HG02588 (cell line): ENCODE measurements around the gene PTPRZ1.
A peak's percentile ranks its signal among the peaks of the same experiment; 100 is the strongest.

Experiments used
- ATAC-seq: cut with Tn5 transposase; IDR thresholded peaks from one replicate; pipeline ENCODE4 v1.9.1; 2021; ENCODE audit warnings: mild to moderate bottlenecking, moderate library complexity; ENCODE audit not compliant: unreplicated experiment

Gene PTPRZ1

GRCh38 chr7:121953164-121953563 lies 80.2 kb downstream of the PTPRZ1 start:
- no peak for ATAC-seq

DNA sequence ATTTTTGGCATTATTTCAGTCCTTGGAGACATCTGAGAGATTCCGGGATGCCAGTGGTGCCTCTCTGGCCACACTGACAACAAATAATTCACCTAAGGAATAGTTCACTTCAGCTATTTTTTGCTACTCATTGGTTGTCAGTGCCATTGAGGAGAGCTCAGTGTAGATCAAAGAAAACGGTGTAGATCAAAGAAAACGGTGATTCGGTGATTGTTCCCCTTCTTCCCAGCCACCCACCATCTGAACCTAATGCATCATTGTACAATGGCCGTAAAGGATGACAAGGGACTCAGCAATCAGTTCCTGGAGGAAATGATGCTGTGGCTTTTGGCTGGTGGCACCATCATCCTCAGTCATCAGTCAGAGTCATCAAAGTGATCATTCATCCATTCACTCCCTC lies 80.6 kb downstream of the PTPRZ1 start:
- ATAC-seq, result no peak

DNA sequence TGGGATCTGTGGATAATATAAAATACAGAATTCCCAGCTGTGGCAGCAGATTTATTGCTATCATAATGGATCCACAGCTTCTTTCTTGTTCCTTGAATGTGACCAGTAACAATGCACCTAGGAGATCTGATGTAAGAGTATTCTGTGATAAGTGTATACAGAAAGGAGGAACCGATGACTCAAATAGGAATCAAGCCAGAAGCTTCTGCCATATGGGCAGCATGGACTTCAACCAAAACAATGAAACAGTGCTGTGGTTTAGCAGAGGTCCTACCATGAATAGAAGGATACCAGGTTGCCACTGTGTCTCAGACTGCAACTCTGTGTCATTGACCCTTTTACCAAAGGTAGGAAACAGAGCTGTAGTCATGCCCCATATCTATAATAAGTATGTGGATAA lies 81.8 kb downstream of the PTPRZ1 start:
- no peak for ATAC-seq

- ATAC-seq, result no peak
These were observed 84.7 kb downstream of the PTPRZ1 start for GRCh38 chr7:121957626-121958025.

- no peak for ATAC-seq
These were observed 87.7 kb downstream of the PTPRZ1 start for GRCh38 chr7:121960678-121961077.

GRCh38 chr7:121961089-121961867 lies 88.3 kb downstream of the PTPRZ1 start:
- ATAC-seq, result no peak

GRCh38 chr7:121966276-121966934 lies 93.4 kb downstream of the PTPRZ1 start:
- ATAC-seq, result no peak

GRCh38 chr7:121966935-121967332 lies 94.0 kb downstream of the PTPRZ1 start:
- no peak for ATAC-seq

DNA sequence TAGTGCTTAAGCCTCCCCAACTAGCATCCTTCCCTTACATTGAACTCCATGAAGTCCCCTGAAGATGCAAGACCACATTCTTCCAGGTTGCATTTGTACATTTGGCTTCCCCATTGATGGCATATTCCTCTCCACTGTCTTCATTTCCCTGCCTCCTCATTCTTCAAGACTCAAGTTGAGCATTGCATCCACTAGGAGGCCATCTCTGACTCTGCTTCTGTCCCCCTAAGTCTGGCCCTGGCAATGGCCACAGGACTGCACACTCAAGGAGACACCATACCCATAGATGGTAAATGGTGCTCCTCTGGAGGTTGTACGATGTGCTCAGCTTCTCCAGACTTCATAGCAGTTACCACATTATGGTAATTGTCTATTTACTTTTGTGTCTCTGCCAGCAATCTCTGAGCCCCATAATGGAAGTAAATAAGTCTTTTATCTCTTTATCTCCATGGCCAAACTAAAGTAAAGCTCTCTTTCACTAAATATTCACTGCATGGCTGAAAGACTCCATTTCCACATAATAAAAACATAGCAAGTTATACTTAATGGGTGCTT lies 112.6 kb downstream of the PTPRZ1 start:
- ATAC-seq, result no peak

- ATAC-seq, result no peak
These were observed 119.1 kb downstream of the PTPRZ1 start for GRCh38 chr7:121992068-121992467.

GRCh38 chr7:121994625-121995410 lies 121.9 kb downstream of the PTPRZ1 start:
- ATAC-seq, result peak; percentile 93

GRCh38 chr7:122006687-122007086 lies 133.7 kb downstream of the PTPRZ1 start:
- no peak for ATAC-seq

- ATAC-seq, result no peak
These were observed 137.2 kb downstream of the PTPRZ1 start for GRCh38 chr7:122010116-122010515.

DNA sequence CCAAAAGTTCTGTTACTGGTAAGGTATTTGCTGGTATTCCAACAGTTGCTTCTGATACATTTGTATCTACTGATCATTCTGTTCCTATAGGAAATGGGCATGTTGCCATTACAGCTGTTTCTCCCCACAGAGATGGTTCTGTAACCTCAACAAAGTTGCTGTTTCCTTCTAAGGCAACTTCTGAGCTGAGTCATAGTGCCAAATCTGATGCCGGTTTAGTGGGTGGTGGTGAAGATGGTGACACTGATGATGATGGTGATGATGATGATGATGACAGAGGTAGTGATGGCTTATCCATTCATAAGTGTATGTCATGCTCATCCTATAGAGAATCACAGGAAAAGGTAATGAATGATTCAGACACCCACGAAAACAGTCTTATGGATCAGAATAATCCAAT lies 140.1 kb downstream of the PTPRZ1 start:
- no peak for ATAC-seq

DNA sequence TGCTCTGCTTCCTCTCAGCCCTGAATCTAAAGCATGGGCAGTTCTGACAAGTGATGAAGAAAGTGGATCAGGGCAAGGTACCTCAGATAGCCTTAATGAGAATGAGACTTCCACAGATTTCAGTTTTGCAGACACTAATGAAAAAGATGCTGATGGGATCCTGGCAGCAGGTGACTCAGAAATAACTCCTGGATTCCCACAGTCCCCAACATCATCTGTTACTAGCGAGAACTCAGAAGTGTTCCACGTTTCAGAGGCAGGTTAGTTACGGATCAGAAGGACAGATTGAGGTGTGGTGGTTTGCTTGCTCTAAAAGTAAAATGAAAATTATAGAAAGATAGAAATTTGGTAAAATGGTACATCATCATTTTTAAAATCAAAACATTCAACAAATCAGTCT lies 140.7 kb downstream of the PTPRZ1 start:
- ATAC-seq, result no peak

DNA sequence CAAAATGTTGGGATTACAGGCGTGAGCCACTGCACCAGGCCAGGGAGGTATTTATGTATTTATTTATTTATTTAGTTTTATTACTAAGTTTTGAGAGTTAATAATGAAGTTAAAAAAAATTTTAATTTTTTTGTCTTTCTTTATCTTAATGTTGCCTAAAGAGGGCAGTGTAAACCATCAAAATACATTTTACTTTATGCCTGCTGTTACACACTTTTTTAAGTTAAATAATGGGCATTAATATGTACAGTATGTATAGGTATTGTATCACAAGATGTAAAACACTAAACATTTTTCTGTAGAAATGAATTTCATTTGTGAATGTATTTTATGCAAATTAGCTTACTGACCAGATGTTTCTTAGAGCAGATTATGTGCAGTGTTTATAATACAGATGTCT lies 141.7 kb downstream of the PTPRZ1 start:
- ATAC-seq, result no peak

- ATAC-seq, result no peak
These were observed 145.1 kb downstream of the PTPRZ1 start for GRCh38 chr7:122018032-122018431.

DNA sequence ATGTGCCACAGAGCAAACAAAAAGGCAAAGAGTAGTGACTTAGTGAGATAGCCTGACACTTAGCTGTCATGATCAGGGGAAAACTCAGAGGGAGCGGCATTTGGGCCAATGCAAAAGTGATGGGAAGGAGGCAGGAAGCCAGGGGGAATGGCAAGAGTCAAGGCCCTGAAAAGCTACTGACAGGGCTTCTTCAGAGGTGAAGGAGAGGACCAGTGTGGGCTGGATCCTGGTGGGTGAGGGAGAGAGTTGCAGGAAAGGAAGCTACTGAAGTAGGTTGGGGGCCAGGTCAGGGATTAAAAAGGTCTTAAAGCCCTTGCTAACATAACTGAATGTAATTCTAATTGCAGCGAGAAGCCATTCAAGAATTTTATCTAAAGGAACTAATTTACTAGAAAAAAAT lies 154.1 kb downstream of the PTPRZ1 start:
- no peak for ATAC-seq

GRCh38 chr7:122033641-122034040 lies 160.7 kb downstream of the PTPRZ1 start:
- ATAC-seq, result no peak

GRCh38 chr7:122035876-122036275 lies 162.9 kb downstream of the PTPRZ1 start:
- ATAC-seq, result no peak

DNA sequence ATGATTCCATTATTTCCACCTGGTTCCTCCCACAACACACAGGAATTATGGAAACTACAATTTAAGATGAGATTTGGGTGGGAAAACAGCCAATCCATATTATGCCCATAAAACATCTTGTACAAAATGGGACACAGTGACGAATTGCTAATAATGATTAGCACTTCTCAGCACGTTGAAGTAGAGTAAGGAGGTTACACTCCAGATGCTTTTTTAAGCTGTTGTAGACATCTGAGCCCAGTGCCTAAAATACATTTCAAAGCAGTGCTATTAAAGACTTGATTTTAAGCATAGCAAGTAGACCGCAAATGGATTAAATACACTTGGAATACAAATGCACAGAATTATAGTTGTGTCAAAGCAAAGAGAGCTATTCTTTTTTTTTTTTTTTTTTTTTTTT lies 165.2 kb downstream of the PTPRZ1 start:
- ATAC-seq, result no peak
